HepG2 (cell line): Measurements from ENCODE around the gene KLHL40. TPM values are rescaled to one million over a fixed set of nuclear protein-coding genes. Genes with fewer than 3 reads are reported as not detected.

ENCODE experiments used
- ARNTL ChIP-seq: sonication (generic); formaldehyde crosslinking; IDR thresholded peaks from 2 replicates; pipeline ENCODE4 v1.4.0; 2020; ENCODE audit warnings: mild to moderate bottlenecking, missing genetic modification reagents
- CBX5 ChIP-seq: sonication (generic); formaldehyde crosslinking; IDR thresholded peaks from 2 replicates; pipeline ENCODE4 v1.4.0; 2020; ENCODE audit warnings: missing genetic modification reagents, borderline replicate concordance
- FOXA3 ChIP-seq: IDR thresholded peaks from 2 replicates; pipeline ENCODE4 v1.6.1; 2016; ENCODE audit warnings: missing genetic modification reagents, missing compliant biosample characterization
- GRHL1 ChIP-seq: sonication (generic); formaldehyde crosslinking; conservative IDR thresholded peaks from 2 replicates; pipeline ENCODE4 v1.8.0; 2022; ENCODE audit warnings: missing genetic modification reagents
- HNRNPH1 ChIP-seq: fragments of 200-400 bp; formaldehyde crosslinking; optimal IDR thresholded peaks from 2 replicates; pipeline ENCODE3; 2017; ENCODE audit warnings: mild to moderate bottlenecking, low read depth, low read length
- NFYB ChIP-seq: sonication (generic); formaldehyde crosslinking; IDR thresholded peaks from 2 replicates; pipeline ENCODE4 v1.4.0; 2020; ENCODE audit warnings: missing genetic modification reagents
- NR0B2 ChIP-seq: sonication (generic); formaldehyde crosslinking; IDR thresholded peaks from 2 replicates; pipeline ENCODE4 v1.4.0; 2020; ENCODE audit warnings: mild to moderate bottlenecking, missing genetic modification reagents
- RXRB ChIP-seq: IDR thresholded peaks from 2 replicates; pipeline ENCODE4 v1.6.1; 2016; ENCODE audit warnings: borderline replicate concordance, missing genetic modification reagents, missing compliant biosample characterization
- ZNF235 ChIP-seq: sonication (generic); formaldehyde crosslinking; IDR thresholded peaks from 2 replicates; pipeline ENCODE4 v1.8.1; 2023; ENCODE audit warnings: mild to moderate bottlenecking, missing genetic modification reagents, borderline replicate concordance
- ZNF670 ChIP-seq: sonication (generic); formaldehyde crosslinking; IDR thresholded peaks from 2 replicates; pipeline ENCODE4 v1.8.0; 2022; ENCODE audit warnings: mild to moderate bottlenecking, missing genetic modification reagents, borderline replicate concordance
- polyA plus RNA-seq, 8 experiments: library from polyadenylated mRNA; depleted of rRNA in 3 of 8; stranded (reverse) in 7 of 8; unstranded in 1 of 8; fragments of >200 nt; fragmentation: Illumina TruSeq in 4 of 8; extraction: Trizol in 4 of 8; gene quantifications; 2 replicates each; pipeline versions ENCODE4 v1.2.1 to v1.2.3, GENCODE V29; 2011 to 2016; ENCODE audit warnings: low read depth in 4 of 8, missing spikeins in 1 of 8, mixed read lengths in 1 of 8; ENCODE audit not compliant: insufficient read depth in 1 of 8
- total RNA-seq, 5 experiments: library from RNA; depleted of rRNA; stranded (reverse); fragments of >200 nt; fragmentation: Illumina TruSeq; extraction: Trizol; gene quantifications; 2 replicates each; pipeline ENCODE4 v1.2.3, GENCODE V29; 2016; ENCODE audit warnings: low read depth in 1 of 5
- TF ChIP-seq, protein P1 (sequence below): sonication (generic); formaldehyde crosslinking; IDR thresholded peaks from 2 replicates; pipeline ENCODE4 v1.9.0; 2021; ENCODE audit warnings: missing genetic modification reagents, borderline replicate concordance

KLHL40 gene
- total and polyA plus RNA-seq, 2 of the 13 experiments (the other 11 are each of a cell fraction or from before 2014, with no cell fraction given) = not detected

GRCh38 chr3:42647821-42648459 is 37.4 kb upstream of the KLHL40 start (continued):
- no peak for TF ChIP-seq NR0B2 (CRISPR knock-in tag)
- no peak for TF ChIP-seq FOXA3 (CRISPR knock-in tag)
- no peak for TF ChIP-seq ARNTL (CRISPR knock-in tag)
- no peak for TF ChIP-seq ZNF670 (CRISPR knock-in tag)
- TF ChIP-seq GRHL1 (CRISPR knock-in tag) = no peak
- no peak for TF ChIP-seq HNRNPH1
- TF ChIP-seq, protein P1, sequence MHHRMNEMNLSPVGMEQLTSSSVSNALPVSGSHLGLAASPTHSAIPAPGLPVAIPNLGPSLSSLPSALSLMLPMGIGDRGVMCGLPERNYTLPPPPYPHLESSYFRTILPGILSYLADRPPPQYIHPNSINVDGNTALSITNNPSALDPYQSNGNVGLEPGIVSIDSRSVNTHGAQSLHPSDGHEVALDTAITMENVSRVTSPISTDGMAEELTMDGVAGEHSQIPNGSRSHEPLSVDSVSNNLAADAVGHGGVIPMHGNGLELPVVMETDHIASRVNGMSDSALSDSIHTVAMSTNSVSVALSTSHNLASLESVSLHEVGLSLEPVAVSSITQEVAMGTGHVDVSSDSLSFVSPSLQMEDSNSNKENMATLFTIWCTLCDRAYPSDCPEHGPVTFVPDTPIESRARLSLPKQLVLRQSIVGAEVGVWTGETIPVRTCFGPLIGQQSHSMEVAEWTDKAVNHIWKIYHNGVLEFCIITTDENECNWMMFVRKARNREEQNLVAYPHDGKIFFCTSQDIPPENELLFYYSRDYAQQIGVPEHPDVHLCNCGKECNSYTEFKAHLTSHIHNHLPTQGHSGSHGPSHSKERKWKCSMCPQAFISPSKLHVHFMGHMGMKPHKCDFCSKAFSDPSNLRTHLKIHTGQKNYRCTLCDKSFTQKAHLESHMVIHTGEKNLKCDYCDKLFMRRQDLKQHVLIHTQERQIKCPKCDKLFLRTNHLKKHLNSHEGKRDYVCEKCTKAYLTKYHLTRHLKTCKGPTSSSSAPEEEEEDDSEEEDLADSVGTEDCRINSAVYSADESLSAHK (CRISPR knock-in tag) = no peak
- TF ChIP-seq NFYB (CRISPR knock-in tag) = no peak
- TF ChIP-seq ZNF235 (CRISPR knock-in tag) = no peak
- no peak for TF ChIP-seq CBX5 (CRISPR knock-in tag)
- TF ChIP-seq RXRB (CRISPR knock-in tag) = no peak
- TF ChIP-seq, all 625 proteins: peak for 0
